Suprapubic skin (tissue), 4 donors: ENCODE results near the gene HOXB5. TPM values are rescaled to one million over a fixed set of nuclear protein-coding genes. Genes with fewer than 3 reads are reported as not detected.

Experiments used
- DNase-seq, 2 donors: peaks; one replicate each; pipeline ENCODE4 v3.0.0-alpha.2; 2019; ENCODE audit warnings: low spot score in 2 of 2
- H3K27ac ChIP-seq: fragments of 200-600 bp; sonication (generic); one replicate; pipeline ENCODE4 v1.5.1; 2019
- H3K27me3 ChIP-seq: fragments of 200-600 bp; sonication (generic); one replicate; pipeline ENCODE4 v1.5.1; 2019
- H3K36me3 ChIP-seq: fragments of 200-600 bp; sonication (generic); one replicate; pipeline ENCODE4 v1.5.1; 2019
- H3K4me1 ChIP-seq: fragments of 200-600 bp; sonication (generic); one replicate; pipeline ENCODE4 v1.5.1; 2019
- H3K4me3 ChIP-seq: fragments of 200-600 bp; sonication (generic); one replicate; pipeline ENCODE4 v1.5.1; 2019; ENCODE audit warnings: mild to moderate bottlenecking
- H3K9me3 ChIP-seq: fragments of 200-600 bp; sonication (generic); one replicate; pipeline ENCODE4 v1.5.1; 2019
- EP300 ChIP-seq: sonication (generic); formaldehyde crosslinking; IDR thresholded peaks from one replicate; pipeline ENCODE4 v1.6.1; 2017; ENCODE audit warnings: antibody characterized with exemption
- POLR2A ChIP-seq, 2 donors: fragments of 450-650 bp; IDR thresholded peaks; one replicate each; pipeline ENCODE4 v1.6.1; 2017; ENCODE audit warnings: antibody characterized with exemption in 2 of 2, mild to moderate bottlenecking in 2 of 2, moderate library complexity in 2 of 2
- POLR2AphosphoS5 ChIP-seq, 3 donors: sonication (generic); formaldehyde crosslinking; IDR thresholded peaks; one replicate each; pipeline ENCODE4 v1.6.1; 2017; ENCODE audit warnings: antibody characterized with exemption in 3 of 3
- WGBS: methylation state at CpG from one replicate; pipeline ENCODE4 v1.1.5; 2018; 5-methylcytosine and 5-hydroxymethylcytosine counted together
- total RNA-seq, 4 donors: library from RNA; depleted of rRNA; stranded (reverse); fragments of >200 nt; gene quantifications; one replicate each; pipeline ENCODE4 v1.1.0, GENCODE V29; 2016
- TF ChIP-seq, protein P1 (sequence below), 2 donors: fragments of 200-600 bp in 1 of 2; fragments of 450-650 bp in 1 of 2; sonication (generic) in 1 of 2; IDR thresholded peaks; one replicate each; pipeline ENCODE4 v1.5.1; 2016 to 2019; ENCODE audit warnings: antibody characterized with exemption in 2 of 2, mild to moderate bottlenecking in 1 of 2, moderate library complexity in 1 of 2

The HOXB5 gene
- total RNA-seq, 4 donors from 2014 or later: 0.72 to 0.80 TPM; not detected in 2

DNA sequence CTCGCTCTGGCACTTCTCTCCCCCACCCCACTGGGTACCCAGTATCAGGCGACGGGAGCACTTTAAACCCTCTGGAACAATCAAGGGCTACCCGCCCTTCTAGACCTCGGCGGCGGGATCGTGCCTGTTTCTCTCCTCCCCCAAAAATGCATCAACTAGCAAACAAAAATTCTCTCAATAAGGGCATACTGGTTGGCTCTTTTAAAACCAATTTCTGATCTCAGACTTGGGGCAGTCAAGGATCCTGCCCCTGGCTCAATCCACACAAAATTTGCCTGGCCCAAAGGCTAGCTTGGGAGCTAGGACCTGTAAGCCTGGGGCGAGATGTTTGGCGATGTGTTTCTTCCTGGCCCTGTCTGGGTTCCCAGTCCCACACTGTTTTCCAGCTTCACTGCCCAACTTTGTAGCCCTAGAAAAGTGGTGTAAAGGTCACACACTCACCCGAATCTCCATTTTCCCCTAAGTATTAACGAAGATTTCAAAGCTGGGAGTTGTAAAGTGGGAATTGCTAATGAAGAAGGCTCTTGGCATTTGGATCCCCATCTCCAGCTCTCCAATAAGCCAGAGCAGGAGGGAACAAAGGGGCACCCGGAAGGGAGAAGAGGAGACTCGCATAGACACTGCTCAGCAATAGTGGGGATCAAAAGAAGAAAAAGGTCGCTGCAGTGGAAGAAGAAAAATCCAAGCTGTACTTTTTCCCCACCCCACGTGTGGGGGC, 34.3 kb downstream of the HOXB5 start:
- Histone ChIP-seq H3K4me3 (peak overlapping the region; percentile 54), H3K27me3 (peaks cover 3% of the 10 kb centered on the region), H3K9me3 (no peaks in the 10 kb centered on the region), H3K27ac (peak overlapping the region; percentile 85), H3K4me1 (peaks cover 91% of the 10 kb centered on the region), H3K36me3 (no peaks in the 10 kb centered on the region)
- 81% methylated on average over 16 of the region's 16 CpGs for WGBS
- TF ChIP-seq POLR2AphosphoS5 (IDR thresholded peaks at IDR 0.05): no peak
- no peak for TF ChIP-seq EP300
- no peak for TF ChIP-seq POLR2A (IDR thresholded peaks at IDR 0.05)
- TF ChIP-seq, protein P1, sequence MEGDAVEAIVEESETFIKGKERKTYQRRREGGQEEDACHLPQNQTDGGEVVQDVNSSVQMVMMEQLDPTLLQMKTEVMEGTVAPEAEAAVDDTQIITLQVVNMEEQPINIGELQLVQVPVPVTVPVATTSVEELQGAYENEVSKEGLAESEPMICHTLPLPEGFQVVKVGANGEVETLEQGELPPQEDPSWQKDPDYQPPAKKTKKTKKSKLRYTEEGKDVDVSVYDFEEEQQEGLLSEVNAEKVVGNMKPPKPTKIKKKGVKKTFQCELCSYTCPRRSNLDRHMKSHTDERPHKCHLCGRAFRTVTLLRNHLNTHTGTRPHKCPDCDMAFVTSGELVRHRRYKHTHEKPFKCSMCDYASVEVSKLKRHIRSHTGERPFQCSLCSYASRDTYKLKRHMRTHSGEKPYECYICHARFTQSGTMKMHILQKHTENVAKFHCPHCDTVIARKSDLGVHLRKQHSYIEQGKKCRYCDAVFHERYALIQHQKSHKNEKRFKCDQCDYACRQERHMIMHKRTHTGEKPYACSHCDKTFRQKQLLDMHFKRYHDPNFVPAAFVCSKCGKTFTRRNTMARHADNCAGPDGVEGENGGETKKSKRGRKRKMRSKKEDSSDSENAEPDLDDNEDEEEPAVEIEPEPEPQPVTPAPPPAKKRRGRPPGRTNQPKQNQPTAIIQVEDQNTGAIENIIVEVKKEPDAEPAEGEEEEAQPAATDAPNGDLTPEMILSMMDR (IDR thresholded peaks at IDR 0.05): no peak
- DNase-seq: no peak

DNA sequence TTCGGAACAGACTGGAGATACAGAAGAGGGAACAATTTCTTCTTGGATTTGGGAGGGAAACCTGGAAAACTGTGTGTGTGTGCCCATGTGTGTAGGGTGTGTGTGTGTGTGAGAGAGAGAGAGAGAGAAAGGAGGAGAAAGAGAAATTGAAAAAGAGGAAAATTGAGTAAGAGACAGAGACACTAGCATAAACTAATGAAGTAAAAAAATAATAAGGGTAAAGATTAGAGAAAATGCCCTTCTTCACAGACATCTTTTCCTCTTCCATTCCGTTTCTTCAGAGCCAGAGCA, 34.8 kb downstream of the HOXB5 start:
- H3K27me3 ChIP-seq: no peaks in the 10 kb centered on the region

DNA sequence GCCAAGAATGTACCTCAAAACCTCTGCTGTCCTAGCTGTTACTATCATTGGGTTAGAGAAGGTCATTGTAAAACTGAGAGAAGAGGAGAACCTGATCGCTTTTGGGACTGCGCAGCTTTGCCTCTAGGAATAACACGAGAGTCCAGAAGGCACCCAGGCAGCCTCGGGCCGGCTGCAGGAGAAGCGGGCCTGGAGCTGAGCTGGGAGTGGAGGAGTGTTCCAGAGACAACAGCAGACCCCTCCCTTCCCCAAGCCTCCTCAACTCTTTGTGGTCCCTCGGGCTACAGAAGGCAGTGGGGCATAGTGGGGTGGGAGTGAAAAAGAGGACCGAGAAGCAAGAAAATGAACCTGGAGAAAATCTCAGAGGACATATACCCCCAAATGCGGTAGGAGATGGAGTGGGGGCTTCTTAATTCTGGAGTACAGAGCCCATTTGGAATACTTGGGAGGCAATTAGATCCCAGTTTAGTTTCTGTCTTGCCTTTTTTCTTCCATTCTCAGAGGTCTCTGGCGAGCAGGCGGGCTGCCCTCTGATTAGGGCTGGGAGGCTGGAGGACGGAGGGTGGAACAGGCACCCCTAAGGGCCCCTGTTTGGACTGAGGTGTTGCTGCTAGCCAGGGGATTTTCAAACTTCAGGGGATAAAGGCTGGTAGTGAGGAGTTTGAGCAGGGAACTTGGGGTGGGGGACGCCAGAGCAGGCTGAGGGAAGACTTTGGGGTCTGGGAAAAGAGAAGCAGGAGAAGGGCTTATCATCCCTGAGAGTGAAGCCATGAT, 35.3 kb downstream of the HOXB5 start:
- H3K36me3 ChIP-seq: no peaks in the 10 kb centered on the region
- peaks cover 89% of the 10 kb centered on the region for H3K4me1 ChIP-seq
- H3K27ac ChIP-seq: peak overlapping the region; percentile 85
- DNase-seq: no peak
- H3K27me3 ChIP-seq: no peaks in the 10 kb centered on the region
- no peaks in the 10 kb centered on the region for H3K9me3 ChIP-seq
- WGBS: 64% methylated on average over 13 of the region's 13 CpGs
- TF ChIP-seq POLR2A (IDR thresholded peaks at IDR 0.05) (no peak), EP300 (no peak), POLR2AphosphoS5 (IDR thresholded peaks at IDR 0.05) (no peak)
- TF ChIP-seq, protein P1 (IDR thresholded peaks at IDR 0.05): no peak
- peak overlapping the region; percentile 54 for H3K4me3 ChIP-seq

More for the DNA sequence above, 34.8 kb downstream of the HOXB5 start:
- 79% methylated on average over 2 of the region's 2 CpGs for WGBS
- TF ChIP-seq, protein P1 (IDR thresholded peaks at IDR 0.05): no peak
- no peaks in the 10 kb centered on the region for H3K9me3 ChIP-seq
- H3K36me3 ChIP-seq: no peaks in the 10 kb centered on the region
- peak overlapping the region; percentile 85 for H3K27ac ChIP-seq
- peaks cover 91% of the 10 kb centered on the region for H3K4me1 ChIP-seq
- peak overlapping the region; percentile 54 for H3K4me3 ChIP-seq
- no peak for DNase-seq

DNA sequence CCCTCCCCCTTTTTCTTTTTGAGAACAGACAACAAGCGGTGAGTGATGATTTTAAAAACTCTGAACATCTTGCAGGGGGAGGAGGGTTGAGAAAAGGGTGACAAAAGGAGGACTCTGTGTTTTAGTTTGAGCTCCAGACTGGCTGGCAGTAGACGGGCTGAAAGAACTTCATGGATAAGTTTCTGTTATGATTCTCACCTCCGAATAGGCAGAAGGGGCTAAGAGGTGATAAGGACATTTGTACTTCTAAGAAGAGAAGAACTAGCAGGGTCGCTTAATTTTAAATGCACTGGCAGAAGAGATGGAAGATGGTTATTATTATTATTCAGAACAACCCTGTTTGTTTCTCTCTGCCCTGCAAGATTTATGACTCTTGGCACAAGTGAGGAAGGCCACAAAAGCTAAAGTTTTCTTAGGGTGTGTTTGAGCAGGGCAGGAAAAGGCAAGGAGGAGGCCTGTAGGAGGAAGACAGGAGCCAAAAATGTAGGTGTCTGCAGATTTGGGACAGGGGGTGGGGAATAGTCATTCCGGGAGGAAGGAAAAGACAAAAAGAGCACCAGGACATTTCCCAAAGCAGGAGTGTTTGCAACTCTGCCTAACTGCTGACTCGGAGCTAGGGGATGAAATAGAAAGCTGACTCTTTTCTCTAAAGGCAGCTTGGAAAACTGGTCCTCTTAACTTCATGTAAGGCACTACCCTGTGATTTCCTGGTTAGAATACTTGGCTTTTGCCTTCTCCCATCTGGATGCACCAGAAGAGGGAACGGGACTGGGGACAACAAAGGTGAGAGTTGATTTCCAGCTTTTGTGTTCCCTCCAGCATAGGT, 36.8 kb downstream of the HOXB5 start:
- TF ChIP-seq POLR2AphosphoS5 (IDR thresholded peaks at IDR 0.05) (no peak), POLR2A (IDR thresholded peaks at IDR 0.05) (no peak), EP300 (no peak)
- TF ChIP-seq, protein P1 (IDR thresholded peaks at IDR 0.05): no peak
- 21% methylated on average over 7 of the region's 7 CpGs for WGBS
- peaks cover 84% of the 10 kb centered on the region for H3K4me1 ChIP-seq
- H3K36me3 ChIP-seq: peaks cover 5% of the 10 kb centered on the region
- H3K9me3 ChIP-seq: no peaks in the 10 kb centered on the region
- H3K27ac ChIP-seq: peak overlapping the region; percentile 85
- H3K4me3 ChIP-seq: peak overlapping the region; percentile 54
- no peaks in the 10 kb centered on the region for H3K27me3 ChIP-seq
- DNase-seq: no peak

DNA sequence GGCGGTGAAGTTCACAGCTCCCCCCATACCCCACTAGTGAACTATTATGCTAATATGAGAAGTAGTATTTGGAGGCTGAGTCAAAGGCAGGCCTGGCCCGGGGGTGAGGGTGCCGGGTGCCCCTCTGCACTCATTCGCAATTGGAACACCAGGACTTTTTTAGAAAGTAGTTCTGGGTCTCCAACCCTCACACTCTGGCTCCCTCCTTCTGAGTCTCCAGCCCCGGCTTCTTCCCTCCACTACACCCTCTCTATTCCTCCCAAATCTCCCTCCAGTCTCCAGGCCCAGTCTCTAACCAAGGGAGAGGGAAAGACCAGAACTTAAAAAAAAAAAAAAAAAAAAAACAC, 37.4 kb downstream of the HOXB5 start:
- WGBS: 62% methylated on average over 5 of the region's 5 CpGs
- peaks cover 9% of the 10 kb centered on the region for H3K36me3 ChIP-seq
- no peak for DNase-seq
- H3K4me3 ChIP-seq: peak overlapping the region; percentile 54
- H3K27me3 ChIP-seq: no peaks in the 10 kb centered on the region
- no peaks in the 10 kb centered on the region for H3K9me3 ChIP-seq
- TF ChIP-seq EP300 (no peak), POLR2AphosphoS5 (IDR thresholded peaks at IDR 0.05) (no peak), POLR2A (IDR thresholded peaks at IDR 0.05) (no peak)
- TF ChIP-seq, protein P1 (IDR thresholded peaks at IDR 0.05): no peak
- H3K4me1 ChIP-seq: peaks cover 79% of the 10 kb centered on the region
- peak overlapping the region; percentile 85 for H3K27ac ChIP-seq
